K562 (cell line): ENCODE data around the gene EDDM13.

Experiments used
- NR2C1 ChIP-seq, 2 experiments: fragments of 450-650 bp; IDR thresholded peaks; 2 replicates each; pipeline ENCODE4 v1.6.1; 2017; ENCODE audit warnings: mild to moderate bottlenecking in 2 of 2, antibody characterized with exemption in 1 of 2, inconsistent platforms in 1 of 2, missing compliant biosample characterization in 1 of 2, missing genetic modification characterization in 1 of 2
- TF ChIP-seq, protein P1 (sequence below), 3 experiments: IDR thresholded peaks in 2 of 3; conservative IDR thresholded peaks in 1 of 3; 2 replicates each; pipeline ENCODE4 v1.5.1; 2011 to 2012; ENCODE audit warnings: low read length in 3 of 3, mild to moderate bottlenecking in 3 of 3, control low read depth in 2 of 3, improper control_type of control experiment in 1 of 3, inconsistent platforms in 1 of 3, low read depth in 1 of 3, mixed read lengths in 1 of 3, moderate library complexity in 1 of 3; ENCODE audit not compliant: insufficient read depth in 2 of 3

DNA sequence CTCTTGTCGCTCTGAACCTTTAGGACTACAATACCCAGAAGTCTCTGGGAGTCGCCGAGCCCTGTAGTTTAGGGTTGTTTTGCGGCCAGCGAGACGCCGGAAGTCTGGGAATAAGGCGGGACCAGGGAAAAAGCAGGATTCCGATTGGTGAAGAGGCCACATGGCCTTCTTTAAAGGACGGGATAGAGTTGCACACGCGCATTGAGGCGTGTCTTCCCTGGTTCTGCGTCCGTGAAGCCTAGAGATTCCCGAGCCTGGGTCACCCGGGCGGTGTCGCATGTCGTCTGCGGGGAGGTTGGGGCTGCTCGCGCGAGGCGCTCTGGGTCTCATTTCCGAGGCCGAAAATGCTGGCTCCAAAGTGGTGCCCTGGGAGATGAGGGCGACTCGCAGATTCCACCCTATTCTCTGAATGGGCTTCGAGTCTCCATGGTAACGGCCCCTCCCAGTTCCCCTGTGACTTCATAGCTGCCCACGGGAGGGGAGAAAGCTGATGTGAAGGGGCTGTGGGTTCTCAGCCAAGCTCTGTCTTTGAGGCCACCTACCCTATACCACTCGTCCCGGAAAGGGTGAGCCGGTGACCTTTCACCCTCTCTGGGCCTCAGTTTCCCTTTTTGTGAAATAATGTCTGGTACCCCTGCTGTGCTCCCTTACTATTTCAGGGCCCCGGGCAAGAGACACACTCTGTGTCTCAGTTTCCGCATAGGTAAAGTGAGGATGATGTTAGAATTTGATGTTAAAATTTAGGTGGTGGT, 42.7 kb downstream of the EDDM13 start:
- no peak for TF ChIP-seq NR2C1 (IDR thresholded peaks at IDR 0.05)
- no peak for TF ChIP-seq NR2C1 (tag; IDR thresholded peaks at IDR 0.05)
- TF ChIP-seq, protein P1, sequence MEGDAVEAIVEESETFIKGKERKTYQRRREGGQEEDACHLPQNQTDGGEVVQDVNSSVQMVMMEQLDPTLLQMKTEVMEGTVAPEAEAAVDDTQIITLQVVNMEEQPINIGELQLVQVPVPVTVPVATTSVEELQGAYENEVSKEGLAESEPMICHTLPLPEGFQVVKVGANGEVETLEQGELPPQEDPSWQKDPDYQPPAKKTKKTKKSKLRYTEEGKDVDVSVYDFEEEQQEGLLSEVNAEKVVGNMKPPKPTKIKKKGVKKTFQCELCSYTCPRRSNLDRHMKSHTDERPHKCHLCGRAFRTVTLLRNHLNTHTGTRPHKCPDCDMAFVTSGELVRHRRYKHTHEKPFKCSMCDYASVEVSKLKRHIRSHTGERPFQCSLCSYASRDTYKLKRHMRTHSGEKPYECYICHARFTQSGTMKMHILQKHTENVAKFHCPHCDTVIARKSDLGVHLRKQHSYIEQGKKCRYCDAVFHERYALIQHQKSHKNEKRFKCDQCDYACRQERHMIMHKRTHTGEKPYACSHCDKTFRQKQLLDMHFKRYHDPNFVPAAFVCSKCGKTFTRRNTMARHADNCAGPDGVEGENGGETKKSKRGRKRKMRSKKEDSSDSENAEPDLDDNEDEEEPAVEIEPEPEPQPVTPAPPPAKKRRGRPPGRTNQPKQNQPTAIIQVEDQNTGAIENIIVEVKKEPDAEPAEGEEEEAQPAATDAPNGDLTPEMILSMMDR (IDR thresholded peaks at IDR 0.05 in 2 of 3, conservative IDR thresholded peaks at IDR 0.05 in 1 of 3; ENCODE audit: insufficient read depth in 2 of 3, low read depth in 1 of 3, low read length in 3 of 3), result no peak; a peak in 1 of 6 replicates
